Measurements from ENCODE around the gene ZNRF1.

- TF ChIP-seq CTCF (IDR thresholded peaks at IDR 0.05; ENCODE audit: low read depth, low read length) (no peak), POLR2A (IDR thresholded peaks at IDR 0.05; ENCODE audit: extremely low read depth, insufficient read length) (no peak)
Measured at GRCh38 chr16:75088216-75088615, 89.4 kb downstream of the ZNRF1 start.
